Measurements from ENCODE around the gene BCKDK.

Gene BCKDK

DNA sequence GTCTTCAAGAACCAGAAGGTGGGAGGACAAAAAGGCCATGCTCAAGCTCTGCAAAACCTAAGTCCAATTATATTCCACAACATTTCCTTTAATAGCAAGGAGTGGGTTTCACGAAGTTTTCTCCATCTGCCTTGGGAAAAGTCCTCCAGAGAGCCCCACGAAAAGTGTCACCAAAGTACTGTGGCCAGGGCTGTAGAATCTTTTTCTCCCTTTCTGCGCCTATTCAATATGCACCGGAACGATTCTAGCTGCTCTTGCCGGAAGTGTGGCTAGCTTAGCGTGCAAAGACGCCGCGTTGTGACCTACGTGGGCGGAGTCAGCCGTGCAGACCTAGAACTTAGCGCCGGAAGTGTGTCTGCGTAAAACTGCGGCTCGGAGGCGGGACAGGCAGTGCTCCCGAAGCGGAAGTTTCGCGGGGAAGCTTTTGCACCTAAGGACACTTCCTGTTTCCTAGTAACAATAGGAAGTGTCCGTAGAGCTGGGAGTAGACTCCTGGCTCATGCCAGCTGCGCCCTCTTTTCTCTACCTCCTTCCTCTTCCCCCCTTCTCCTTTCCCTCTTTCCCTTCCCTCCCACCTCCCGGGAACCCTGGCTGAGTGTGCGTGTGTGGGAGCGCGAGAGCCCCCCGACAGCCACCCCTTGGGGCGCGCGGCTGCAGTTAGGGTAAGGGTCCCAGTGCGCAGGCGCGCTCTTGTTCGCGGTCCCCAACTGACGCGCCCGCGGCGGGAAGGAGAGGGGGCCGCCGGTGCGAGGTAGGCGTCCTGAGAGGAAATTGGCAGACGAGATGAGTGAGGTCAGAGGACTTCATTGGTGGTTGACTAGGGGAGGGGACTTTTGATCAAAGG lies 34.0 kb upstream of the BCKDK start, which contains the start of the genes ZNF646 and ZNF668:
Gene ZNF646 (plus strand): TSS at position 453 of the 844 bp plus-strand sequence. CDS start 1,903 bp downstream, outside the sequence.
Gene ZNF668 (minus strand): TSS at position 271 of the 844 bp plus-strand sequence. CDS start 9,781 bp downstream, outside the sequence.
- Histone ChIP-seq H3K36me3 (peaks cover 32% of the 10 kb centered on the region), H3K9me3 (no peaks in the 10 kb centered on the region), H3K4me3 (ENCODE audit: low read depth in 1 of 2, low read length in 1 of 2) (peak within 1 kb of the TSS; percentile 98), H3K4me1 (ENCODE audit: control insufficient read depth in 1 of 2, insufficient read depth in 1 of 2, low read depth in 1 of 2, low read length in 1 of 2) (peaks cover 32 to 36% of the 10 kb centered on the region in 2 experiments), H3K27ac (peak within 1 kb of the TSS; percentile 95), H3K27me3 (no peaks in the 10 kb centered on the region)
- TF ChIP-seq, protein P1, sequence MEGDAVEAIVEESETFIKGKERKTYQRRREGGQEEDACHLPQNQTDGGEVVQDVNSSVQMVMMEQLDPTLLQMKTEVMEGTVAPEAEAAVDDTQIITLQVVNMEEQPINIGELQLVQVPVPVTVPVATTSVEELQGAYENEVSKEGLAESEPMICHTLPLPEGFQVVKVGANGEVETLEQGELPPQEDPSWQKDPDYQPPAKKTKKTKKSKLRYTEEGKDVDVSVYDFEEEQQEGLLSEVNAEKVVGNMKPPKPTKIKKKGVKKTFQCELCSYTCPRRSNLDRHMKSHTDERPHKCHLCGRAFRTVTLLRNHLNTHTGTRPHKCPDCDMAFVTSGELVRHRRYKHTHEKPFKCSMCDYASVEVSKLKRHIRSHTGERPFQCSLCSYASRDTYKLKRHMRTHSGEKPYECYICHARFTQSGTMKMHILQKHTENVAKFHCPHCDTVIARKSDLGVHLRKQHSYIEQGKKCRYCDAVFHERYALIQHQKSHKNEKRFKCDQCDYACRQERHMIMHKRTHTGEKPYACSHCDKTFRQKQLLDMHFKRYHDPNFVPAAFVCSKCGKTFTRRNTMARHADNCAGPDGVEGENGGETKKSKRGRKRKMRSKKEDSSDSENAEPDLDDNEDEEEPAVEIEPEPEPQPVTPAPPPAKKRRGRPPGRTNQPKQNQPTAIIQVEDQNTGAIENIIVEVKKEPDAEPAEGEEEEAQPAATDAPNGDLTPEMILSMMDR (IDR thresholded peaks at IDR 0.05) = peak; percentile 28

DNA sequence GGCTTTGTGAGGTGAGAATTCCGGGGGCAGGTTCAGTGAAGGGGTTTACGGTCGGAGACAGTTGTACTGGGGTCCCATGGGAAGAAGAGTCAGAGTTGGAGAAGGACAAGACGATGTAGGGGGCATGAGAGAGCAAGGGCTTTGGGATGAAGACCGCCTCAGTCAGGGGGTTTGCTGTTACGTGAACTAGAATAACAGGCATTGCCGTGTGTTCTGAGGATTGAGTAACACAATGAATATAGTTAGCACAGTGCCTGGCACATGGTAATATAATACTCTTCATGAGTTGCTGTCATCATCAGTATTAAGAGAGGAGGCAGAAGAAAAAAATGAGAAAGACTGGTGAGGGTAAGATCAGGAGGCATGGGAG lies 33.4 kb upstream of the BCKDK start:
- Histone ChIP-seq H3K4me1 (ENCODE audit: control insufficient read depth in 1 of 2, insufficient read depth in 1 of 2, low read depth in 1 of 2, low read length in 1 of 2) (peaks cover 38 to 42% of the 10 kb centered on the region in 2 experiments), H3K4me3 (ENCODE audit: low read depth in 1 of 2, low read length in 1 of 2) (peak overlapping the region; percentile 98), H3K36me3 (peaks cover 38% of the 10 kb centered on the region), H3K27ac (peak overlapping the region; percentile 95), H3K27me3 (no peaks in the 10 kb centered on the region), H3K9me3 (no peaks in the 10 kb centered on the region)
- TF ChIP-seq, protein P1 (IDR thresholded peaks at IDR 0.05) = no peak

DNA sequence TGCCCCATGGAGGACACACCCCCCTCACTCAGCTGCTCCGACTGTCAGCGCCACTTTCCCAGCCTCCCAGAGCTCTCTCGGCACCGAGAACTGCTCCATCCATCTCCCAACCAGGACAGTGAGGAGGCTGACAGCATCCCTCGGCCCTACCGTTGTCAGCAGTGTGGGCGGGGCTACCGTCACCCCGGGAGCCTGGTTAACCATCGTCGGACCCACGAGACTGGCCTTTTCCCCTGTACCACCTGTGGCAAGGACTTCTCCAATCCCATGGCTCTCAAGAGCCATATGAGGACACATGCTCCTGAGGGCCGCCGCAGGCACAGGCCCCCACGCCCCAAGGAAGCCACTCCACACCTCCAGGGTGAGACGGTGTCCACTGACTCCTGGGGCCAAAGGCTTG lies 31.9 kb upstream of the BCKDK start:
- H3K9me3 ChIP-seq = no peaks in the 10 kb centered on the region
- H3K4me3 ChIP-seq (ENCODE audit: low read depth in 1 of 2, low read length in 1 of 2) = no peak overlapping the region
- H3K27ac ChIP-seq = peak overlapping the region; percentile 95
- peaks cover 53% of the 10 kb centered on the region for H3K36me3 ChIP-seq
- H3K4me1 ChIP-seq (ENCODE audit: control insufficient read depth in 1 of 2, insufficient read depth in 1 of 2, low read depth in 1 of 2, low read length in 1 of 2) = peaks cover 42 to 46% of the 10 kb centered on the region in 2 experiments
- no peaks in the 10 kb centered on the region for H3K27me3 ChIP-seq
- TF ChIP-seq, protein P1 (IDR thresholded peaks at IDR 0.05) = no peak

- H3K36me3 ChIP-seq = peaks cover 60% of the 10 kb centered on the region
- H3K4me1 ChIP-seq (ENCODE audit: control insufficient read depth in 1 of 2, insufficient read depth in 1 of 2, low read depth in 1 of 2, low read length in 1 of 2) = peaks cover 40 to 46% of the 10 kb centered on the region in 2 experiments
- no peak overlapping the region for H3K4me3 ChIP-seq (ENCODE audit: low read depth in 1 of 2, low read length in 1 of 2)
- no peaks in the 10 kb centered on the region for H3K9me3 ChIP-seq
- TF ChIP-seq, protein P1 (IDR thresholded peaks at IDR 0.05) = no peak
- peak overlapping the region; percentile 95 for H3K27ac ChIP-seq
- H3K27me3 ChIP-seq = no peaks in the 10 kb centered on the region
Measured at GRCh38 chr16:31077024-31077423, 31.2 kb upstream of the BCKDK start.

- Histone ChIP-seq H3K4me1 (ENCODE audit: control insufficient read depth in 1 of 2, insufficient read depth in 1 of 2, low read depth in 1 of 2, low read length in 1 of 2) (peaks cover 32 to 39% of the 10 kb centered on the region in 2 experiments), H3K9me3 (no peaks in the 10 kb centered on the region), H3K4me3 (ENCODE audit: low read depth in 1 of 2, low read length in 1 of 2) (no peak overlapping the region), H3K27ac (peak overlapping the region; percentile 71), H3K36me3 (peaks cover 68% of the 10 kb centered on the region), H3K27me3 (no peaks in the 10 kb centered on the region)
- TF ChIP-seq, protein P1 (IDR thresholded peaks at IDR 0.05) = no peak
Measured at GRCh38 chr16:31077592-31078396, 30.4 kb upstream of the BCKDK start.

Measured in neutrophil (primary cell).